ENCODE data around the gene CEP104. TPM values are rescaled to one million over a fixed set of nuclear protein-coding genes. Genes with fewer than 3 reads are reported as not detected.

Gene CEP104
- polyA plus RNA-seq, 1 donor (not counting 4 experiments of a cell fraction or from before 2014, with no cell fraction given): 35.7 TPM

DNA sequence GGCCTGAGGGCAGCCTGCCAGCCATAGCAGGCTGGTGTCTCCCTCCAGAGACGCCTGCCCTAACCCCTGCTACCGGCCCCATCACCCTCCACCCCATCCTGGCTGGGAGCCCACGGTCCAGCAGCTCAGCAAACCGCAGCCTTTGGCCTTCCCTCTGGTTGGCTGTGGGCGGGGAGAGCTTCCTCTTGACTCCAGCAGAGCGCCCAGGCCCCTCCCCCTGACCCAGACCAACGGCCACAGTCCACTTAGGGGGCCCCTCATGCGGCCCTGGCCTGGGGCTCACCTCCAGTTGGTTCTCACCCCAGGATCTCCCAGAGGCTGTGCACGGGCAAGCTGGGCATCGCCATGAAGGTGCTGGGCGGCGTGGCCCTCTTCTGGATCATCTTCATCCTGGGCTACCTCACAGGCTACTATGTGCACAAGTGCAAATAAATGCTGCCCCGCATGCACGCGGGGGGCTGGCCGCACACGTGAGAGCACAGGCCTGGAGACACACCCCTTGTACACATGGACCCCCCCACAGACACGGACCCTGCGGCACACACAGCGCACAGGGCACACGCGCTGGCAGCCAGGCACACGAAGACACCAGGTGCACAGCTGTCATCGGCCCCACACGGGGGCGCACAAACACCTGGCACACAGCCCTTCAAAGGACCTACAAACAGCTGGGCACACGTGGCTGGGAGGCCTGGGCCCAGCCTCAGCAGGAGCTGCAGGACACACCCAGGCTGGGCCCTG is 81.4 kb downstream of the CEP104 start:
- Histone ChIP-seq H3K4me1 (ENCODE audit: control insufficient read depth, extremely low read depth, insufficient read depth, low read length) (peaks cover 5% of the 10 kb centered on the region), H2AFZ (ENCODE audit: control insufficient read depth, low read length) (no peak overlapping the region), H3K27ac (ENCODE audit: control insufficient read depth, insufficient read depth, low read length) (no peak overlapping the region), H3K9me3 (ENCODE audit: control insufficient read depth, low read depth, low read length) (no peaks in the 10 kb centered on the region), H4K20me1 (ENCODE audit: control insufficient read depth, extremely low read depth, insufficient read depth, low read length) (no peaks in the 10 kb centered on the region), H3K79me2 (ENCODE audit: control insufficient read depth, insufficient read depth, low read length) (no peaks in the 10 kb centered on the region), H3K27me3 (ENCODE audit: control insufficient read depth, extremely low read depth, insufficient read depth, low read length) (no peaks in the 10 kb centered on the region), H3K36me3 (ENCODE audit: control insufficient read depth in 2 of 2, extremely low read depth in 1 of 2, insufficient read depth in 2 of 2, low read length in 2 of 2) (peaks cover 6 to 7% of the 10 kb centered on the region in 2 experiments), H3K9me1 (ENCODE audit: control insufficient read depth, extremely low read depth, insufficient read depth, low read length) (no peaks in the 10 kb centered on the region), H3K4me2 (ENCODE audit: control insufficient read depth, extremely low read depth, insufficient read depth, low read depth, low read length) (no peak overlapping the region), H3K9ac (ENCODE audit: control insufficient read depth, extremely low read depth, insufficient read depth, low read length) (no peak overlapping the region), H3K4me3 (ENCODE audit: control insufficient read depth in 2 of 3, extremely low read depth in 1 of 3, insufficient read depth in 2 of 3, low read depth in 1 of 3, low read length in 3 of 3) (no peak overlapping the region)
- dilution Hi-C loops (cut with MboI; ENCODE audit: extremely low pct_ligation_motif_present, low sequenced_read_pairs): no loop called here
- DNase-seq (ENCODE audit: low read depth, low spot score): peak; percentile 64
- peak; percentile 60 for FAIRE-seq
- TF ChIP-seq EZH2 (IDR thresholded peaks at IDR 0.05; ENCODE audit: low read length): no peak
- TF ChIP-seq, protein P1, sequence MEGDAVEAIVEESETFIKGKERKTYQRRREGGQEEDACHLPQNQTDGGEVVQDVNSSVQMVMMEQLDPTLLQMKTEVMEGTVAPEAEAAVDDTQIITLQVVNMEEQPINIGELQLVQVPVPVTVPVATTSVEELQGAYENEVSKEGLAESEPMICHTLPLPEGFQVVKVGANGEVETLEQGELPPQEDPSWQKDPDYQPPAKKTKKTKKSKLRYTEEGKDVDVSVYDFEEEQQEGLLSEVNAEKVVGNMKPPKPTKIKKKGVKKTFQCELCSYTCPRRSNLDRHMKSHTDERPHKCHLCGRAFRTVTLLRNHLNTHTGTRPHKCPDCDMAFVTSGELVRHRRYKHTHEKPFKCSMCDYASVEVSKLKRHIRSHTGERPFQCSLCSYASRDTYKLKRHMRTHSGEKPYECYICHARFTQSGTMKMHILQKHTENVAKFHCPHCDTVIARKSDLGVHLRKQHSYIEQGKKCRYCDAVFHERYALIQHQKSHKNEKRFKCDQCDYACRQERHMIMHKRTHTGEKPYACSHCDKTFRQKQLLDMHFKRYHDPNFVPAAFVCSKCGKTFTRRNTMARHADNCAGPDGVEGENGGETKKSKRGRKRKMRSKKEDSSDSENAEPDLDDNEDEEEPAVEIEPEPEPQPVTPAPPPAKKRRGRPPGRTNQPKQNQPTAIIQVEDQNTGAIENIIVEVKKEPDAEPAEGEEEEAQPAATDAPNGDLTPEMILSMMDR (optimal IDR thresholded peaks at IDR 0.05 in 1 of 3, IDR thresholded peaks at IDR 0.05 in 1 of 3, conservative IDR thresholded peaks at IDR 0.05 in 1 of 3; ENCODE audit: extremely low read depth in 1 of 3, insufficient read depth in 2 of 3, low read length in 3 of 3): peak; percentile 60 to 91 (median 78)

DNA sequence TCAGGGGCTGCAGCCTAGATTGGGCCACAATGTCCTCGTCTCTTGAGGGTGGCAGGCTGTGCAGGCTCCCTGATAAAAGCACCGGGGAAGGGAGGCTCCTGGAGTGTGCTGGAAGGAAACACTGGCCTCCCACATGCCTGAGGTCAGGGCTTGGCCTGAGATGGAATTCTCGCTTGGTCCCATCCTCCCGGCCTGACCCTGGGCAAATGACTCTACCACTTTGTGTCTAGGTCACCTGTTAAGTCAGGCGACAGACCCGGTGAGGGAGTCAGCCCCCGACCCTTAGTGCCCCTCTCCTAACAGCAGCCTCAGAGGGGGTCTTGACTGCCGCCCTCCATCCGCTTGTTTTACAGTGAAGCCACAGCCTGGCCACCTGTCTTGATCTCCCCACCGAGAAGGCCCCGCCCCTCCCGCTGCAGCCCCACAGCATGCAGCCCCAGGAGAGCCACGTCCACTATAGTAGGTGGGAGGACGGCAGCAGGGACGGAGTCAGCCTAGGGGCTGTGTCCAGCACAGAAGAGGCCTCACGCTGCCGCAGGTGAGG is 82.0 kb downstream of the CEP104 start:
- Histone ChIP-seq H3K9me3 (ENCODE audit: control insufficient read depth, low read depth, low read length) (no peaks in the 10 kb centered on the region), H3K27me3 (ENCODE audit: control insufficient read depth, extremely low read depth, insufficient read depth, low read length) (no peaks in the 10 kb centered on the region), H3K9ac (ENCODE audit: control insufficient read depth, extremely low read depth, insufficient read depth, low read length) (no peak overlapping the region), H3K4me3 (ENCODE audit: control insufficient read depth in 2 of 3, extremely low read depth in 1 of 3, insufficient read depth in 2 of 3, low read depth in 1 of 3, low read length in 3 of 3) (no peak overlapping the region), H3K36me3 (ENCODE audit: control insufficient read depth in 2 of 2, extremely low read depth in 1 of 2, insufficient read depth in 2 of 2, low read length in 2 of 2) (peaks cover 4 to 6% of the 10 kb centered on the region in 2 experiments), H3K9me1 (ENCODE audit: control insufficient read depth, extremely low read depth, insufficient read depth, low read length) (no peaks in the 10 kb centered on the region), H3K79me2 (ENCODE audit: control insufficient read depth, insufficient read depth, low read length) (no peaks in the 10 kb centered on the region), H3K27ac (ENCODE audit: control insufficient read depth, insufficient read depth, low read length) (no peak overlapping the region), H3K4me1 (ENCODE audit: control insufficient read depth, extremely low read depth, insufficient read depth, low read length) (peaks cover 5% of the 10 kb centered on the region), H2AFZ (ENCODE audit: control insufficient read depth, low read length) (no peak overlapping the region), H4K20me1 (ENCODE audit: control insufficient read depth, extremely low read depth, insufficient read depth, low read length) (no peaks in the 10 kb centered on the region), H3K4me2 (ENCODE audit: control insufficient read depth, extremely low read depth, insufficient read depth, low read depth, low read length) (no peak overlapping the region)
- DNase-seq (ENCODE audit: low read depth, low spot score) (no peak), FAIRE-seq (no peak)
- TF ChIP-seq EZH2 (IDR thresholded peaks at IDR 0.05; ENCODE audit: low read length): no peak
- TF ChIP-seq, protein P1 (optimal IDR thresholded peaks at IDR 0.05 in 1 of 3, IDR thresholded peaks at IDR 0.05 in 1 of 3, conservative IDR thresholded peaks at IDR 0.05 in 1 of 3; ENCODE audit: extremely low read depth in 1 of 3, insufficient read depth in 2 of 3, low read length in 3 of 3): no peak
- dilution Hi-C loops (cut with MboI; ENCODE audit: extremely low pct_ligation_motif_present, low sequenced_read_pairs): no loop called here

Measured in keratinocyte (primary cell).